SK-N-SH (cell line): ENCODE measurements around the gene PDHA2.
"Not testable (repeated sequence)": the region's sequence is repeated elsewhere in the genome, so short reads cannot be mapped to it uniquely, and the experiment has no call there.

ENCODE experiments used
- CTCF ChIP-seq: fragments of 200-600 bp; sonication (generic); IDR thresholded peaks from 2 replicates; pipeline ENCODE4 v1.6.1; 2017; ENCODE audit warnings: antibody characterized with exemption, mild to moderate bottlenecking, moderate library complexity
- POLR2AphosphoS5 ChIP-seq: IDR thresholded peaks from 2 replicates; pipeline ENCODE4 v1.6.1; 2012; ENCODE audit warnings: low read depth, low read length
- REST ChIP-seq: IDR thresholded peaks from 2 replicates; pipeline ENCODE4 v1.6.1; 2012; ENCODE audit warnings: mild to moderate bottlenecking, low read depth, low read length, moderate library complexity

GRCh38 chr4:95869414-95869813 lies 29.5 kb downstream of the PDHA2 start:
- not testable (repeated sequence) for TF ChIP-seq REST, CTCF, POLR2AphosphoS5
